IPS-NIHi7 (cell line): ENCODE results near the gene UGT1A9.
"Not testable (repeated sequence)": the region's sequence is repeated elsewhere in the genome, so short reads cannot be mapped to it uniquely, and the experiment has no call there.

Experiments used
- DNase-seq: peaks from one replicate; pipeline ENCODE4 v3.0.0; 2012; ENCODE audit warnings: mixed read lengths; ENCODE audit errors: extremely low spot score

The UGT1A9 gene

GRCh38 chr2:233680361-233681045, 8.8 kb downstream of the UGT1A9 start:
- no peak for DNase-seq

DNA sequence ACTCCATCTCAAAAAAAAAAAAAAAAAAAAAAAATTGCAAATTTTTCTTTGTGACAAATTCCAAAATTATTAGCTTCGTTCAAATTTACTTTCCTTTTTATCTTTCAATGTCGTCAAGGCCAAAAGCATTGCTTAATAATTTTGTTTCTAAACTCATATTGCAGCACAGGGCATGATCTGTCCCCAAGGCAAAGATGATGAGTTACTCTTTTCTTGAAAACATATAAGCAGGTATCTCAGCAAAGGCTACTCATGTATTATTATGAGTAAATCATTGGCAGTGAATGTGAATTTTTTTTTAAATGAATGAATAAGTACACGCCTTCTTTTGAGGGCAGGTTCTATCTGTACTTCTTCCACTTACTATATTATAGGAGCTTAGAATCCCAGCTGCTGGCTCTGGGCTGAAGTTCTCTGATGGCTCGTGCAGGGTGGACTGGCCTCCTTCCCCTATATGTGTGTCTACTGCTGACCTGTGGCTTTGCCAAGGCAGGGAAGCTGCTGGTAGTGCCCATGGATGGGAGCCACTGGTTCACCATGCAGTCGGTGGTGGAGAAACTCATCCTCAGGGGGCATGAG, 9.9 kb downstream of the UGT1A9 start, which contains the start of gene UGT1A7:
TSS of gene UGT1A7 (plus strand) at position 381 of the 579 bp plus-strand sequence. CDS start at position 418, 37 bp downstream.
- DNase-seq: no peak

GRCh38 chr2:233684640-233685039, 12.9 kb downstream of the UGT1A9 start:
- no peak for DNase-seq

GRCh38 chr2:233686928-233687327, 15.2 kb downstream of the UGT1A9 start:
- no peak for DNase-seq

GRCh38 chr2:233688341-233688740, 16.6 kb downstream of the UGT1A9 start:
- no peak for DNase-seq

DNA sequence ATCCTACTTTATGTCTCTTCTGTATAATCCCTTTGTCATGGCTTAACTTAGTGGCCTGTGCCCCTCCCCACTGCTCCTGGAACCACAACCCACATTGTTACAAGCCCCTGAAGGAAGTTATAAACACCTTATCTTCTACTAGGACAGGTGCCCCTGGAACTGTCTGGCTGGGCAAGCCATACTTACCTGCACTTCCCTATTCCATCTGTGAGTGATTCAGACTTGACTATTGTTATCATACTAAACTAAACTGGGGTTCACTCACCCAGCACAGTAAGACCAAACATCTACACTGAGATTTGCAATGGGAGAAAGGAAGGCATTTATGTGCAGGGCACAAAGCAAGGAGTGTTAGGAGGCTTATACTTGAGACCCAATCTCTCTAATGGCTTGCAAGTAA, 17.3 kb downstream of the UGT1A9 start:
- DNase-seq: no peak

DNA sequence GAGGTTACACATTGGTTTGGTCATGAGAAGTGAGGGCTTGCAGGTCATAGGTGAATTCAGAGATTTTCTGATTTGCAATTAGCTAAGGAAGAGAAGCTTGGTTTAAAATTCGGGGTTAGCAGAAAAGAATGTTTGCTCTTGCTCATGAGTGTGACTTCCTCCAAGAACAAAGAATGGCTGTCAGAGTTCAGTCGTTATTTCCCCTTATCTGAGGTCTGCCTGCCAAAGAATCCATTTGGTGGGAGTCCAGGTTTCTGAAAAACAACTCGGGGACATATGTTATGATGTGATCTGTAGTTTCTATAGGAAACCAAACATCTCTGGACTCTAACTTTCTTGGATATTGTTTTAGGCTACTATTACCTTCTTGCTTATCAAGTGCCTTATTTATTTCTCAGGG, 17.8 kb downstream of the UGT1A9 start:
- DNase-seq: no peak

DNA sequence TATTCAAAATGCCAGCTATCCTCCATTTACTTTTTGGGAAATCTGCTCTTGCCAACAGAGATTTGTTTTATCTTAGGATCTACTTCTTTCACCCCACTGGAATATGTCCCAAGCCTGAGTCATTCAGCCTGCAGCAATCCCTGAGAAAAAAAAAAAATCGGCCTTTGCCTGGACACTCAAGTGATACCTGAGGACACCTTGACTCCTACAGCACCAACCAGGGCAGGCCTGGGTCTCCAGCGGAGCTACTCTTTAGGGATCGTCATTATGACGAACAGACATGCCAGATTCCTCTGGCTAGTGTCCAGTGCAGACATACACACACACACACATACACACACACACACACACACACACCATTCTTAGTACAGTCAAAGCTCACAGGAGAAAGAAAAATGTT, 18.7 kb downstream of the UGT1A9 start:
- no peak for DNase-seq

DNA sequence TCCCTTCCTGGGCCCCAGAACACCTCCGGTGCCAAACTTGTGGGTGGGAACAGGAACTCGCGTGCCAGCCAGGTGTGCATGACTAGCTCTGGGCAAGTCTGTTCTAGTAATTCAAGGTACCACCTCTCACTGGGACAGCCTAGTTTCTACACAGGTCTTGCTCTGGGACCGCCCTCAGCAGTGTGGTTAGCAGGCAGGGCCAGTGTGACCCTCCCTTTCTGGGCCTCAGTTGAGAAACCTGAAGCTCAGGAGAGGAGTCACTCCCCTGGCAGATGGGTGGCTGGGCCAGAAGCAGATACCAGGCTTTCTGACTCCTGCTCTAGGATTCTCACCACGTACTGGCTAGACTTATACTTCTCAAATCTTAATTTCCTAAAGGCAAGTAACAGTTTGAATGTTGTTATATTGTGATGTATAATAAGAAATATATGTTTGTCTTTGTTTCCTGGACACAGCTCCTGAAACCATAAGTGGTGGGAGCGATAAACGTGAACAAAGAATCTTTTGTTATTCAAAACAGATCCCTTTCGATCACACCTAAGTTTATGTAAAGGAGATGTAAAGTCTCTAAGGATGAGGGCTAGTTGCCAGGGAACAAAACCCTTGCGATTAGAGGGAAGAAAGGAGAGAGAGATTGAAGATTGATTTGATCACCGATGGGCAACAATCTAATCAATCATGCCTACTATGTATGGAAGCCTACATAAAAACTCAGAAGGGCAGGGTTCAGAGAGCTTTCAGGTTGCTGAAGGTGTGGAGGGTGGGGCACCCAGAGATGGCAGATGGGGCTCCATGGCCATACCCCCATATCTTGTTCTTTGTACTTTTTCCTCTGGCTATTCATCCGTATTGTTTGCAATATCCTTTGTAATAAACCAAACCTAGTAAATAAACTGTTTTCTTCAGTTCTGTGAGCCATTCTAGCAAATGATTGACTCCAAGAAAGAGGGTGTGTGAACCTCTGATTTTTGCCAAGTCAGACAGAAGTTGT, 20.0 kb downstream of the UGT1A9 start:
- no peak for DNase-seq

DNA sequence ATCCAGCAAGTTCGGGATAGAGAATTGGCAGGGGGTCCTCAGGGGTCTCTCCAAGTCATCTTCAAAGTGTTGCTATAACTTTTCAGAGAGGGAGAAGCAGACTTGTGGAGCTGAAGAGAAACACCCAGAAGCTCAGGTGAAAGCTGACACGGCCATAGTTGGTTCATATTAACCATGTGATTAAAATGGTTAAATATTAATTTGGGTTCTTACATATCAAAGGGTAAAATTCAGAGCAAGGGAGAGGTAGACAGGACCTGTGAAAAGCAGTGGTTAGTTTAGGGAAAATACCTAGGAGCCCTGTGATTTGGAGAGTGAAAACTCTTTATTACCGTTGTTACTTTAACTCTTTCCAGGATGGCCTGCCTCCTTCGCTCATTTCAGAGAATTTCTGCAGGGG, 20.9 kb downstream of the UGT1A9 start, which contains the start of gene UGT1A6:
TSS of gene UGT1A6 (plus strand) at position 243 of the 400 bp plus-strand sequence. CDS start at position 358, 115 bp downstream.
- no peak for DNase-seq

DNA sequence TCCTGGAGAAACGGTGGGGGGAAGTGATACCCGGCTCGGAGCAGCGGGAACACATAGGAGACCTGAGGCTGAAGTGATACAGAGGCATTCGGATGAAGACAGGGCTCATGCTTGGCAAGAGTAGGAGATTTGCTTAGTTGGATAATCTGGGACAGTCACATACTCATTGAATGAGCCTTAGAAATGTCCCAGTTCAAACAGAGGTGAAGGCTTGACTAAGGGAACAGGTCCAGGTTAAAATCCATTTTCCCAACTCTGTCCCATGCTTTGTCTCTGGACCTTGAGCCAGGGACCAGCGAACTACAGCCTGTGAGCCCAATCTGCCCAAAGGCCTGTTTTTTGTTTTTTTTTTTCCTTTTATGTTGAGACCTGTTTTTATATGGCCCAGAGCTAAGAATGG, 22.3 kb downstream of the UGT1A9 start:
- DNase-seq: no peak

- no peak for DNase-seq
Observed at GRCh38 chr2:233698740-233699139, 27.0 kb downstream of the UGT1A9 start.

DNA sequence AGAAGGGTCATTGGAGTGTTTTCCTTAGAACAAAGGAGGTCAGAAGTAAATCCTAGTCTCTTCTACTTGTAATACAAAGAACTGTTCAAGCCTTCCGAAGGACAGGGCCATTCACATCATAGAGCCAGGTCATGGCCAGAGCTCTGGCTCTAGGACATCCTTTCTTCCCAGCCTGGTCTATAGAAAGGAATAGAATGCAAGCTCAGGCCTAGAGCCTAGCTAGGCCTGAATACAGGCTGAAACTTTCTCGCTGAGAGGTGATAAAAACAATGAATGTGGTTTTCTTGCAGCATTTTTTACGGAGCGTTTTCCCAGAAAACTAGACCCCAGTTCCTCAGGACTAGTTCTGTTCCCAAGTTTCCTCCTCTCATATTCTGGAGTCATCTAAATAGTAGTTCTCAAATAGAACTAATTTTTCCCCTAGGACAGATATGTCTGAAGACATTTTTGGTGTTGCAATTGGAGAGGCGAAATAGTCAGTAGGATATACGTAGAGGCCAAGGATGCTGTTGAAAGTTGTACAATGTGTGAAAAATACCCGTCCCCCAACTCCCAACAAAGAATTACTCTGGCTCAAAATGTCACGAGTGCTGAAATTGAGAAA, 27.8 kb downstream of the UGT1A9 start:
- DNase-seq: no peak

DNA sequence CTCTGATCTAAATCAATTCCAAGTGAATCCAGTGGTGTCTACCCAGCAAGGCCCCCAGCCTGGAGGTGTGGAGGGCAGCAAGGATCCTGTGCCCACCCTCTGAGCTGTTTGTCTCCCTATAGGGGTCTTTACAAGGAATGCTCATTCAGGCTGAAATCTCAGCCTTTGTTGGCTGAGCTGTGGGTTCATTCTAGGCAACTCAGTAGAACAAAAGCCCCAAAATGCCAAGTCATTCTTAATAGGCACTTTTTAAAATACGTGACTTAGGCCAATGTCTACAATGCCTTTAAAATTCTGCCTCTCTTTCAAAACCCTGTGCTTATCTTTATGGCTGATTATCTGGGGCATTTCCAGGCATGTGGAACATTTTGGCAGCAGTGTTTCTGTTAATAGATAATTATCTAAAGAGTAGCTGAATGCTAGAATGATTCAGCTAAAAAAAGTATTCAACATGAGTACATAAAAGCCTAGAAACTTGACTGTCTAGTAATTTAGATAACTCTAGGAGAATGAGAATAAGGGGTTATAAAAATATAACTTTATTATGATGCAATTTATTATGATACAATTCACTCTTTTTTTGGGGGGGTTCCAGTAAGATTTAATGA, 28.4 kb downstream of the UGT1A9 start:
- DNase-seq: no peak

- DNase-seq: not testable (repeated sequence)
Observed at GRCh38 chr2:233700842-233701241, 29.1 kb downstream of the UGT1A9 start.

DNA sequence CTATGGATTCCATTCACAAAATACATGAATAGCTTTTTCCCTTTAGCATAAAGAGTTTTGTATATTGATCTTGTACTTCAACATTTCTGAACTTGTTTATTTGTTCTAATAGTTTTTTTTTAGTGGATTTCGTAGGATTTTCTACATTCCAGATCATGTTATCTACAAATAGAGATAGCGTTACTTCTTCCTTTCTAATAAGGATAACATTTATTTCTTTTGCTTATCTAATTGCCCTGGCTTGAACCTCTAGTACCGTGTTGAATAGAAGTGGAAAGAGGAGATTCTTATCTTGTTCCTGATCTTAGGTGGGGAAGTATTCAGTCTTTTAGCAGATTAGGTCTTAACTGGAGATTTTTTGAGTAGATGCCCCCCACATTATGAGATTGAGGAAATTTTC, 30.5 kb downstream of the UGT1A9 start:
- DNase-seq: no peak

DNA sequence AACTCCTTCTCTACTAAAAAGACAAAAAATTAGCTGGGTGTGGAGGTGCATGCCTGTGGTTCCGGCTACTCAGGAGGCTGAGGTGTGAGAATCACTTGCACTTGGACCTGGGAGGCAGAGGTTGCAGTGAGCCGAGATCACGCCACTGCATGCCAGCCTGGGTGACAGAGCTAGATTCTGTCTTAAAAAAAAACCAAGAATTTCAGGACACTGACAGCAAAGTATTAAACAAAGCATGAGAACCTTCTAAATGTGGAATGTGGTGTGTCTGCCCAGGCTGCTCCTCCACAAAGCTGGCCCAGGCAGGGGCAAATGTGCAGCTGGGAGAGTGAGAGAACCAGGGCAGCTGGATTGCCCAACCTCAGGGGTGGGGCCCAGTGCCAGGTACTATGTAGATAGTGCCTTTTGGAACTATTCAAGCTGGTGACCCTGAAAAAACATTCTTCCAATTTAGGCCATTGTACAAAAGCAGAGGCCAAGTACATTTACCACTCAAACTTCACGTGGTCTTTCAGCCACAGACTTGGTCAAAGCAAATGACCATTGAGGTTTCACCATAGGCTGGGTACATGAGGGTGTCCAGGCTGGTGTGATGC, 34.3 kb downstream of the UGT1A9 start:
- DNase-seq: no peak

DNA sequence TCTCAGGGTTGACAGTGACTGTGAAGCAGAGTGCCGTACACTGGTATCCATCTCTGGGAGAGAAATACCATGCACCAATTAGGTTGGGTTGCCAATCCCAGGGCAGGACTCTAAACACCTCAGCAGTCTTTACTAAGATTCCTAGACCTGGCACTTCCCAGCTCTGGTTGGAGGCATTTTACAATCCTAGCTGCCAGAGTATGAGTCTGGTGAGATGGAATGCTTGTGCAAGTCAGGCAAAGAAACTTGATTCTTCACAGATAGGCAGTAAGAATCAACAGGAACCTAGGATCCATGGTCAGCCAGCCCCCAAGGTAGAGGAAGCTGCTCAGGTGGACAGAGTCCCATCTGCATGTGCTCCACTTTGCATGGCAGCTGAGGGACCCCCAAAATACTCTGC, 35.0 kb downstream of the UGT1A9 start:
- DNase-seq: no peak

- DNase-seq: no peak
Observed at GRCh38 chr2:233707940-233708644, 36.4 kb downstream of the UGT1A9 start.

DNA sequence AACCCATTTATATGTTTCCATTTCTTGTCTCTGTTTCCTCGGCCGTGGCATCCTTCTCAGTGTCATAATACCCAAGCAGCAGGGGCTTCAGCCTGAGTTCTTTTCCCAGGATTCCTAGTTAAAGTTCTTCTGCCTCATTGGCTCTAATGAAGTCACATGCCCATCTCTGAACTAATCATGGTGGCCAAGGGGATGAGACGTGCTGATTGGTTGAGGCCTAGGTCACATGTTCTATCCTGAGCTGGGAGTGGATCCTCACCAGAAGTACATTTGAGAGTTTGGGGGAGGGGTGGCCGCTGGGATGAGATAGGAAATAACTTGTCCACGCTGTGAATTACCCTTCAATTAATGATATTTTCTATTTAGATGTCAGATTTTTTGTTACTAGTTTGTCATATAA, 37.2 kb downstream of the UGT1A9 start:
- DNase-seq: no peak
